Fibroblast of pulmonary artery (primary cell): Measurements from ENCODE around the gene NEK11.

ENCODE experiments used
- DNase-seq: peaks from one replicate; pipeline ENCODE4 v3.0.0-alpha.2; 2010; ENCODE audit warnings: low read depth
- H3K4me3 ChIP-seq: replicated peaks from 2 replicates; pipeline ENCODE4 v1.5.1; 2011; ENCODE audit warnings: low read depth, mild to moderate bottlenecking, control low read depth, low read length, moderate library complexity
- TF ChIP-seq, protein P1 (sequence below): IDR thresholded peaks from 2 replicates; pipeline ENCODE4 v1.5.1; 2011; ENCODE audit warnings: mild to moderate bottlenecking, control low read depth, low read length, inconsistent platforms; ENCODE audit errors: missing control alignments

Gene NEK11, protein sequence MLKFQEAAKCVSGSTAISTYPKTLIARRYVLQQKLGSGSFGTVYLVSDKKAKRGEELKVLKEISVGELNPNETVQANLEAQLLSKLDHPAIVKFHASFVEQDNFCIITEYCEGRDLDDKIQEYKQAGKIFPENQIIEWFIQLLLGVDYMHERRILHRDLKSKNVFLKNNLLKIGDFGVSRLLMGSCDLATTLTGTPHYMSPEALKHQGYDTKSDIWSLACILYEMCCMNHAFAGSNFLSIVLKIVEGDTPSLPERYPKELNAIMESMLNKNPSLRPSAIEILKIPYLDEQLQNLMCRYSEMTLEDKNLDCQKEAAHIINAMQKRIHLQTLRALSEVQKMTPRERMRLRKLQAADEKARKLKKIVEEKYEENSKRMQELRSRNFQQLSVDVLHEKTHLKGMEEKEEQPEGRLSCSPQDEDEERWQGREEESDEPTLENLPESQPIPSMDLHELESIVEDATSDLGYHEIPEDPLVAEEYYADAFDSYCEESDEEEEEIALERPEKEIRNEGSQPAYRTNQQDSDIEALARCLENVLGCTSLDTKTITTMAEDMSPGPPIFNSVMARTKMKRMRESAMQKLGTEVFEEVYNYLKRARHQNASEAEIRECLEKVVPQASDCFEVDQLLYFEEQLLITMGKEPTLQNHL

DNA sequence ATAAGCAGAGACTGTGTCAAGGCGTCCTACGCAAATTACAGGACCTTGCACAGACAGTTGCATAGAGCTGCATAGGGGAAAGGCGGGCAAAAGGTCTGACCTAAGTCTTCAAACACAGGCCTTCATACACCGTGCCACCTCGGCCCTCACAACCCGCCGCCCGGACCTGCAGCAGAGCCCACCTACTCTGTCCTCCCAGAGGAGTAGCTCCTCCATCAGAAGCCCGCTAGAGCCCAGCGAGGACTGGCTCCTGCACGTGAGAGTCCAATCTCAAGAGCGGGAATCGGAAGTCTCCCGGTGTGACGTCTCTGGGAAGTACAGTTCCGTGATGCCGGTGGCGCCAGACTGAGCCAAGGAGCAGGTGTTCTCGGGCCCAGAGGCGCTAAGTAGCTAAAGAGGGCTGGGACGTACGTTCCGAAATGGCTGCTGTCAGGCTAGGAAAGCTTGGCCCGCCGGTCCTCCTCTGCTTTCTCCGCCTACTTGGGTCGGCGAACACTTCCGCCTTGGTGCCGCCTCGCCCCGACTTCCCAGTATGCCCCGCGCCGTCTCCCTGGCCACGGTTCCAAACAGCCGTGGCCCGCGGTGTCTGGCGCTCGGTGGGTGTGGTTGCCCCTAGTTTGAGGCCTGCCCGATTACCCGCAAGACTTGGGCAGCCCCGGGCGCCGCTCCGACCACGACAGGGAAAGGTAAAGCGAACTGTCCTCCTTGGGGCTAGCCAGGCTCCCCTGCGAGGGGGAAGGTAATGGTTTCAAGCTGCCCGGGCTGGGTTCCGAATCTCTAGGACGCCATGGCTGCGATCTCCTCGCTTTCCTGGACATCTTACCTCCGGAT, at the start of gene NEK11, which contains the start of gene ASTE1:
TSS of gene NEK11 (plus strand) at position 557 of the 831 bp plus-strand sequence. CDS start 2,832 bp downstream, outside the sequence.
TSS of gene ASTE1 (minus strand) at position 505 of the 831 bp plus-strand sequence. CDS start 1,519 bp downstream, outside the sequence.
- TF ChIP-seq, protein P1, sequence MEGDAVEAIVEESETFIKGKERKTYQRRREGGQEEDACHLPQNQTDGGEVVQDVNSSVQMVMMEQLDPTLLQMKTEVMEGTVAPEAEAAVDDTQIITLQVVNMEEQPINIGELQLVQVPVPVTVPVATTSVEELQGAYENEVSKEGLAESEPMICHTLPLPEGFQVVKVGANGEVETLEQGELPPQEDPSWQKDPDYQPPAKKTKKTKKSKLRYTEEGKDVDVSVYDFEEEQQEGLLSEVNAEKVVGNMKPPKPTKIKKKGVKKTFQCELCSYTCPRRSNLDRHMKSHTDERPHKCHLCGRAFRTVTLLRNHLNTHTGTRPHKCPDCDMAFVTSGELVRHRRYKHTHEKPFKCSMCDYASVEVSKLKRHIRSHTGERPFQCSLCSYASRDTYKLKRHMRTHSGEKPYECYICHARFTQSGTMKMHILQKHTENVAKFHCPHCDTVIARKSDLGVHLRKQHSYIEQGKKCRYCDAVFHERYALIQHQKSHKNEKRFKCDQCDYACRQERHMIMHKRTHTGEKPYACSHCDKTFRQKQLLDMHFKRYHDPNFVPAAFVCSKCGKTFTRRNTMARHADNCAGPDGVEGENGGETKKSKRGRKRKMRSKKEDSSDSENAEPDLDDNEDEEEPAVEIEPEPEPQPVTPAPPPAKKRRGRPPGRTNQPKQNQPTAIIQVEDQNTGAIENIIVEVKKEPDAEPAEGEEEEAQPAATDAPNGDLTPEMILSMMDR = no peak
- peak within 1 kb of the TSS; percentile 83 for H3K4me3 ChIP-seq

DNA sequence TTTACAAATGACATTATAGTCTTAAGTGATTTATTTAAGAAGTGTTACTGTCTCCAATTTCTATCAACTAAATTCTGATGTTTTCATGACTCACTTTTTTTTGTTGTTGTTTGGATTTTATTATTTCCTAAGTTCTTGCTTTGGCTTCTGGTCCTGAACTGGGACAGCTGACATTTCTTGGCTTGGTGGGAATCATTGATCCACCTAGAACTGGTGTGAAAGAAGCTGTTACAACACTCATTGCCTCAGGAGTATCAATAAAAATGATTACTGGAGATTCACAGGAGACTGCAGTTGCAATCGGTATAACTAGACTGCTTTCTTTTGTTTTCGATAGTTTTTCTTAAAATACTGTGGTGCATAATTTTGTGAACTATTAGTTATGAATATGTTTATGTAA, 47.6 kb upstream of the NEK11 start:
- TF ChIP-seq, protein P1 = no peak
- DNase-seq = no peak
- no peak overlapping the region for H3K4me3 ChIP-seq

More for the DNA sequence above, at the start of gene NEK11, which contains the start of gene ASTE1:
- peak; percentile 84 for DNase-seq

DNA sequence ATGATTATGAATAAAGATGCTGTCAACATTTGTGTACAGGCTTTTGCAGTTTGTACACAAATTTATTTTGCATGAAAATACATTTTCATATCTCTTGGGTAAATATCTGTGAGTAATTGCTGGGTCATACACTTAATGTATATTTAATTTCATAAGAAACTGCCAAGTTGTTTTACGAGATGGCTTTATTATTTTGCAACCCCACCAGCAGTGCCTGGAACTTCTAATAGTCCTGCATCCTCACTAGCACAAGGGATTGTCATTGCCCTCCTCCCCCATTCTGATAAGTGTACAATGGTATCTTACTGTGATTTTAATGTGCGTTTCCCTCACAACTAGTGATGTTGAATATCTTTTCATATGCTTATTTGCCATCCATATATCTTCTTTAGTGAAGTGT, 45.2 kb upstream of the NEK11 start:
- no peak overlapping the region for H3K4me3 ChIP-seq
- TF ChIP-seq, protein P1 = no peak
- no peak for DNase-seq

DNA sequence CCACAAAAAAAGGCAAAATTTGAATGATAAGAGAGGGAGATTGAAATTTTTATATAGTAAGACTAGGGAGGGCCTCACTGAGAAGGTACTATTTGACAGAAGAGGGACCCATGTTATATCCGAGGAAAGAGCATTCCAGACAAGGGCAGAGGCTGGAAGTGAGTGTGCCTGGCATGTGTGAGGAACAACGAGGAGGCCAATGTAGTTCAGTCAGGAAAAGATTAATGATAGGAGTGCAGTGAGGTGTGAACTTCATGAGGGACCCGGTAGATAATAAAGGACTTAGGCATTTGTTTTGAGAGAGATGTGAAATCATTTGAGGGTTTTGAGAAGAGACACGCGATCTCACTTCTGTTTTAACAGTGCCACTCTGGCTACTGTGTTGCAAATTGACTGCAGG, 36.4 kb upstream of the NEK11 start:
- H3K4me3 ChIP-seq = no peak overlapping the region
- DNase-seq = no peak
- TF ChIP-seq, protein P1 = no peak

DNA sequence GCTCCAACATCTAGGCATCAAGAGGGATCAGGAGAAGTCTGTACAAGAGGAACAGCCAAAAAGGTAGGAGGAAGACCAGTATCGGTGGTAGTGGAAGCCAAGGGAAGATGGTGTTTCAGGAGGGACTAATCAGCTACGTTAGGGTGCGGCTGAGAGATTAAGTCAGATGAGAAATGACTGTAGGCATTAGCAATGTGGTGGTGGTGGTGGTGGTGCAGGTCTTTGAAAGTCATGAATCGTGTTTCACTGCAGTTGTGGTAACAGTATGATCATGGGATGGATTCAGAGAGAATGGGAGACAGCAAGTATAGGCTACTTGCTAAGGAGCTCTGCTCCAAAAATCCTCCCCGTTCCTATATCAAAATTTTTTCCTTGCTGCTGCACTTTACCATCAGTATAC, 35.6 kb upstream of the NEK11 start:
- H3K4me3 ChIP-seq = no peak overlapping the region
- no peak for DNase-seq
- TF ChIP-seq, protein P1 = no peak

DNA sequence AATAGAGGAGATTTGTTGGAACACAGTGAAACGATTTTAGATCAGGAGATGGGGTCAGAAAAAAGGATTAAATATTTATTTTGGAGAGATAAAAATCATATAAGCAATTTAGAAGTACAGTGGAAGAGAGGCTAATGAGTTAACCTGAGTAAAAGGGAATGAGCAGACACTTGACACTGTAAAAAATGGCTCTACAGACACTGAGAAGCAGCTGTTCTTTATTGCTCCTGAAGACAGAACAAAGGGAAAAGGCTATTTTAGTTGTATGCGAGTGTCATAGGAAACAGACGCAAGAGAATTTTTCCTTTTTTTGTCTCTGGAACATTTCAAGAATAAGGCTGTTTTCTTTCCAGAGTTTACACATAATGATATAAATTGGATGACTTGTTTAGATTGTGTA, 34.3 kb upstream of the NEK11 start:
- TF ChIP-seq, protein P1 = no peak
- no peak overlapping the region for H3K4me3 ChIP-seq
- DNase-seq = no peak
